Stimulated activated CD8-positive, alpha-beta memory T cell treated with anti-CD3 and anti-CD28 coated beads, Interleukin-15, amount 100 ng/mL, for 4 hours (primary cell): ENCODE results near the gene PTPRG.

Source experiments
- DNase-seq, 2 donors: peaks; one replicate each; pipeline ENCODE4 v3.0.0-alpha.2; 2020; ENCODE audit warnings: low read depth in 2 of 2

Gene PTPRG

GRCh38 chr3:61589856-61590255, 28.5 kb downstream of the PTPRG start:
- no peak for DNase-seq

GRCh38 chr3:61591300-61591699, 29.9 kb downstream of the PTPRG start:
- no peak for DNase-seq

- no peak for DNase-seq
Observed at GRCh38 chr3:61593446-61594029, 32.2 kb downstream of the PTPRG start.

- DNase-seq = no peak
Observed at GRCh38 chr3:61594144-61594963, 33.0 kb downstream of the PTPRG start.

- no peak for DNase-seq
Observed at GRCh38 chr3:61594964-61595285, 33.6 kb downstream of the PTPRG start.

GRCh38 chr3:61595288-61595687, 33.9 kb downstream of the PTPRG start:
- DNase-seq = no peak

- DNase-seq = no peak
Observed at GRCh38 chr3:61595826-61596225, 34.5 kb downstream of the PTPRG start.

GRCh38 chr3:61597906-61598305, 36.5 kb downstream of the PTPRG start:
- DNase-seq = no peak

GRCh38 chr3:61600195-61600594, 38.8 kb downstream of the PTPRG start:
- no peak for DNase-seq

GRCh38 chr3:61601831-61602230, 40.5 kb downstream of the PTPRG start:
- no peak for DNase-seq

- DNase-seq = no peak
Observed at GRCh38 chr3:61602466-61602865, 41.1 kb downstream of the PTPRG start.

- DNase-seq = no peak
Observed at GRCh38 chr3:61605589-61606175, 44.3 kb downstream of the PTPRG start.

GRCh38 chr3:61606196-61606595, 44.8 kb downstream of the PTPRG start:
- DNase-seq = no peak

GRCh38 chr3:61608072-61608471, 46.7 kb downstream of the PTPRG start:
- DNase-seq = no peak

GRCh38 chr3:61608711-61609110, 47.3 kb downstream of the PTPRG start:
- DNase-seq = no peak

GRCh38 chr3:61610316-61610715, 48.9 kb downstream of the PTPRG start:
- DNase-seq = no peak

- no peak for DNase-seq
Observed at GRCh38 chr3:61612211-61613194, 51.1 kb downstream of the PTPRG start.

GRCh38 chr3:61613666-61614065, 52.3 kb downstream of the PTPRG start:
- DNase-seq = no peak

- DNase-seq = no peak
Observed at GRCh38 chr3:61615643-61616042, 54.3 kb downstream of the PTPRG start.

GRCh38 chr3:61616586-61616985, 55.2 kb downstream of the PTPRG start:
- DNase-seq = no peak

GRCh38 chr3:61617041-61617440, 55.7 kb downstream of the PTPRG start:
- no peak for DNase-seq

GRCh38 chr3:61617651-61618050, 56.3 kb downstream of the PTPRG start:
- no peak for DNase-seq
